GM19463 (cell line): Measurements from ENCODE around the gene B3GALT4.

ENCODE experiments used
- ATAC-seq: cut with Tn5 transposase; IDR thresholded peaks from one replicate; pipeline ENCODE4 v1.9.1; 2021; ENCODE audit warnings: mild to moderate bottlenecking, moderate library complexity; ENCODE audit not compliant: unreplicated experiment

B3GALT4 gene

DNA sequence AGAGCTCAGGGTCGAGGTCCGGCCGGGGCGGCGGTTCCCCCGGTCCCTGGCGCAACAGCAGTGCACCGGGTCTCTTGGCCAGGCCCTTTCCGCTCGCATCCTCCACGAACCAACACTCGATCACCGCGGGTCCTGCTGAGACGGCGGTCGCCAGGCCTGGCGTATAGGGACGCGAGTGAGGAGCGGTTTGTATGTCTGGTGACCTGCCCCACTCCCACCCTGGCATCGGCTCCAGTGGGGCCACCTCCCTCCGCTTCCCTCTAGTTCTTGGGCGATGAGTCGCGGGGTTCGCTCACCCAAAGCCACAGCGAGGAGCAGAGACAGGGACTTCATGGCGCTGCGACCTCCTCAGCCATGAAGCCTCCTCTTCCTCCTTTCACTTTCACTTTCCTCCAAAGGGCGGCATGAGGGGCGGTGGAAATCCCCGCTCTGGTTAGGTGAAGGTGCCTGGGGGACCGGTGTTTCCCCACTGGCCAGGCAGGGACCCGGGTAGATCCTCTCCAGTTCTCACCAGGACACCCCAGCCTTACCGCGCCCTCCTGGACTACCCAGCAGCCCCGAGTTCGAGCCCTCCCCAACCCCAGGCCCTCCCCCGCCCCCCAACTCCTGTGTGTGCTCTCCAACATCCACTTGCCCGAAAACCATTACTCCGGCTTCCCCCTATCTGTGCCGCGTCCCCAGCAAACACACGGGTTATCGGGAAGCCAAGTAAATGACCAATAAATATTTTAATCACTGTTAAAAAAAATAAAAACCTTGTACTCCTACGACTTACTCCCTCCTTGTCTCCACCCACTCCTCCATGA is 37.0 kb downstream of the B3GALT4 start, which contains the start of gene TAPBP:
Gene TAPBP (minus strand): TSS at position 370 of the 806 bp plus-strand sequence. CDS start 37 bp downstream, at position 333.
- ATAC-seq = peak; percentile 41

DNA sequence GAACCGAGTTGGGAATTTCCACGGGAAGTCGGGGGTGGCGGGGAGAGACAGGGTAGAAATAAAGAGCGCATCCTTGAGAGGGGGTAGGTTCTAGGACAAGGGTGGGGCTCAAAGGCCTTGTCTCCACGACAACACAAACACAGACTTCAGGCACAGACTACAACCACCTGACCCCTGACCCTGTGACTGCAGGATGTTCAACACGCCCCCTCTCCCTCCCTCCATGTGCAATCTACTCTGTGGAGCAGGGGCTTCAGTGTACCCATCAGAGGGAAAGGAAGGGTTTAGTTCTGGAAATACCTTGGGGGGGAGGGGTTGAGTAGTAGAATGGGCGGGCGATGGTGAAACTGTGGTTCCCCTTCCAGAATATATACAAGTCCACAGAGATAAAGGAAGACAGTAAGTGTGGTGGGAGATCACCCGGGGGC is 37.6 kb downstream of the B3GALT4 start:
- no peak for ATAC-seq

DNA sequence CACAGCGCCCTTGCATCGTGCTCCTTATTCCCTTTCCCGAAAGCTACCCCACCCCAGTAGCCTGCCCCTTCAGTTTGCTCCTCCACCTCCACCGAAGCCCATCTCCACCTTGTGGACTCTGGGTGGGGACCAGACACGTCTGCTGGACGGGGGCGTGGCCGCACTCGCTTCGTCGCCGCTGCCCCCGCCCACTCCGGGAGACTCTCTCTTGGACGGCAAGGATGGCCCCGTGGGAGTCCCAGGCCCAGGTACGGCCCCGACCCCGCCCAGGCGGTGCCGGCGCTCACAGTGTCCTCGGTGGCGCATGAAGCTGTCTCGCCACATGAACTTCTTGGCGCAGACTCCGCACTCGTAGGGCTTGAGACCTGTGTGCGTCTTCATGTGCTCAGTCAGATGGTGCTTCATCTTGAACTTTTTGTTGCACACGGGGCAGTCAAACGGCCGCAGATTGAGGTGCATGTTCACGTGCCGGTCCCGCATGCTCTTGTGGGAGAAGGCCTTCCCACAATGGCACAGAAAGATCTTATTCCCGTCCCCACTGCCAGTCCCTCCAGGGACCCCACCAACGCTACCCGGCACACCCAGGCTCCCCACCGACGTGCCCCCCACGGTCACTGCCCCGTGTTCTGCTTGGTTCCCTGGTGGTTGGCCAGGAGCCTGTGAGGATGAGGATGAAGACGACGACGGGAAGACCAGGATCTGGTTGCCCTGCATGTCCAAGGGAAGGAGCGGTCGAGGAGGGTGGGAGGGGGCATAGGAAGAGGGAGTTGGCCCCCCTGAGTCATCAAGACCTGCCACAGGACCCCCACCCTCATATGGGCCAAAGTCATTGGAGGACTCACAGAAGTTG is 38.2 kb downstream of the B3GALT4 start:
- ATAC-seq = no peak

DNA sequence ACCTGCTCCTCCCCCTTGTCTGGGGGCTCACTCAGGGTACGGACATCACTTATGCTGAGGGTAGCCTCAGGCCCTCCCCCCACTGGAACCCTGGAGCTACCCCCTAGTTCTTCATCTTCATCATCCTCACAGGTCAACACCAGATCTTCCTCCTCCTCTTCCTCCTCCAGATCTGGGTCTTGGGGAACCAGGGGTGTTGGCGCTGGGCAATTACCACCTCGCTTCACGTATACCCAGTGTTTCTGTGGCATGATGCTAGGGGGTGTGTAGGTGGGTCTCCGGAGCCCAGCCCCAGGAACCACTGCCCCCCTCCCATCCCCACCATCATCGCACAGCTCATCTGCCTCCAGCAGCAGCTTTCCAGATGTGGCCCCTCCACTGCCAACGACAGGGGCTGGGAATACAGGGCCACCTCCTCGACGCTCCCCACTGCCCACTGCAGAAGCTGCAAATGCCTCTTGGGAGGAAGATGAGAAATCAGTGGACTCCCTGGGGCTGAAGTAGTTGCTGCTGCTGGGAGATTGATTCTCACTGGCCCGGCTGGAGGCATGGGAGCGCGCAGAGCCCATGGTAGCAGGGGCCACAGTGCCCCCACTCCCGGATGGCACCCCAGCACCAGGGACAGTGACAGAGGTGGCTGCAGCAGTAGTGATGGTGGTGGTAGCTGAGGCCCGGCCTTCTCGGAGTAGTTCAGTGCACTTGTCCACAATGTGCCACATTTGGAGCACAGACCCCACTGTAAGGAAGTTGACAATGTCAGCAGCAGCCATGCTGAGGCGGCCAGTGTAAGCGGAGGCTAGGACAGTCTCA is 39.1 kb downstream of the B3GALT4 start:
- no peak for ATAC-seq

DNA sequence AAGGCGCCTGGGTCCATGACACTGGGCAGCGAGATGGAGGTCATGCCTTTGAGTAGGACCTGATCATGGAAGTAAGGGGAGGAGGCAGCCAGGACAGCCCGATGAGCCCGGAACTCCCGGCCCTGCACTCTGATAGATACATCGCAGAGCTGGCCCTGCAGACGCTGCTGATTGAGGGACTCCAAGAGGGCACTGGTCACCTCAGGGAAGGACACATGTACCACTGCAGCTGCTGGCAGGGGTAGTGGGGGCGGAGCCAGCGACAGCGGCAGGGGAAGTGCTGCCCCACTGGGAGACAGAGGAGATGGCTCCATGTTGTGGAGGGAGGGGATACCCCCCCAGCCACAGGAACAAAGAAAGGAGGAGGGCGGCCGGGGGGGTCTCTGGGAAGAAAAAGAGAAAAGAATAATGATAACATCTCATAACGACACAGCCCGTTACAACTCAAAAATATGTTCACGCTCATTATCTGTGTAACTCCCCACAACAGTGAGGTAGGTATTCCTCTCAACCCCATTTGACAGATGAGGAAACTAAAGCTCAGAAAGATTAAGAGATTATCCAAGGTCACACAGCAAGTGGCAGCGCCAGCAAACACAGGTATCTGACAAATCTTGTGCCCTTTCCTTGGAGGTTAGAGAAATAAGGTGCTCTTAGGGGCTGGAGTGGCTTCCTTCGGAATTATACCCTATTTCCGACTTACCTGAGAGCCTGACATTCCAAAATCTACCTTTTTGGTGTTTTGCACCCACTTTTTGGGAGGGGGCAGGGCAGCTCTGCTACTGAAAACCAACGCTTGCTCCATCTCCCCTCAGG is 39.9 kb downstream of the B3GALT4 start:
- no peak for ATAC-seq

DNA sequence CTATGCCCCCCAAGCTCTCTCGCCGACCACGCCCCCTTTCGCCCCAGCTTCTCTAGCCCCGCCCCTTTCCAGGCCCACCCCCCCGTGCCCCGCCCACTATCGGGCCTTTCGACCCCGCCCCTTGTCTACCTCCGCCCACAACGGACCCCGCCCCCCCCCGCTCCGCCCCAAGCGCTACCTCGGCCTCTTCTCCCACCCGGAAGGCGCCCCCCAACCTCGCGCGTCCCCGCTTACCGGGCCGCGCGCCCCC is 40.4 kb downstream of the B3GALT4 start:
- no peak for ATAC-seq

DNA sequence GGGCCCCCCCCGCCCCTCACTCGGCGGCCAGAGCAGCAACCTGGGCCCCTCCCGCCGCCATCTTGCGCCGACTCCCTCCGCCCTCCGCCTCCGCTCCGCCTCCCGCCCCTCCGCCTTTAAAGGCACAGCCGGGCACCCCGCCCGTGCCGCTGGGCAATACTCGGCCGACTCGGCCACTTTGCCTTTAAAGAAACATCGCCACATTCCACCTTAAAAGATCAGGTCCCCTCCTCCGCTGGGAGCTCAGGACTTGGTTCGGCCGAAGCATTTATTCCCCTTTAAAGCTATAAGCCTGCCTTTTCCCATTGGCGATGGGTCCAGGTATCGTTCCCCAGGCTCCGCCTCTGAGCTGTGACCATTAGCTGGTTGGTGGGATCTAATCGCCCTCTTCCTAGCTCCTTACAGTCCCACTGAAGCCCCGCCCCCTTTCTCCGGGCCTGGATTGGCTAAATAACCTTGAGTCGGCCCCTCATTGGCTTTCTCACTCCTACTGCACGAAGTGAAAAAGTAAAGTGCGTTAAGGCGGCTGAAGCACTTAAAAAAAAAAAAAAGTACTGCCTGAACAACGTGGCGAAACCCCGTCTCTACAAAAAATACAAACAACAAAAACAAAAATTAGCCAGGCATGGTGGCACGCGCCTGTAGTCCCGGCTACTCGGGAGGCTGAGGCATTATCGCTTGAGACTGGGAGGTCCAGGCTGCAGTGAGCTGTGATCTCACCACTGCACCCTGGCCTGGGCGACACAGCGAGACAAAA is 40.9 kb downstream of the B3GALT4 start, which contains the start of gene ZBTB22:
Gene ZBTB22 (minus strand): TSS at position 76 of the 757 bp plus-strand sequence. CDS start 828 bp downstream, outside the sequence.
- ATAC-seq = peak; percentile 48

DNA sequence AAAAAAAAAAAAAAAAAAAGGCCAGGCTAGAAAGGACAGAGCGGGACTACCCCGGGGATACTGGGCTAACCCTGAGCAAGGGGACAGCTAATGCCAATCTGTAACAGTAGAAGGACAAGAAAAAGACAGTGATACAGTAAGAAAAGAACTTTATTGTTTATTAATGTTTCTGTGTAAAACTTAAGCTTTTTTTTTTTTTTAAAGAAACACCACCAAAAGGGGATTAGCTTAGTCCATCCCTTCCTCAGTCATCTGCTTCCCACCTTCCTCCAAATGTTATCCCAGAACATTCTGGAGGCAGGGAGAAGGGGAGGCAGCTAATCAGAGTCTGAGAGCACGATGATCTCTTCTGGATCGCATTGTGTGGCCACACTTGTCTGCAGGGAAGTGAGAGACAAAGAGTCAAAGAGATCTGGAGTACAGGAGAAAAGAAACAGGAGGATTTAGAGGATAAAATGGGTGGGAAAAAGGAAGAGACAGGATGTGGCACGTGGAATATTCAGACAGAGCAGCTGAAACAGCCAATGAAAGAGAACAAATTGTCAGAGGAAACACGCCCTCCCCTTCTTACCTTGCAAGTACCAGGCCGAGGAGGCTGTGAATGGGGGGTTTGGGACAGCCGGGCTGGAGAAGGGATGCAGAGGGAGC is 41.6 kb downstream of the B3GALT4 start:
- ATAC-seq = no peak

DNA sequence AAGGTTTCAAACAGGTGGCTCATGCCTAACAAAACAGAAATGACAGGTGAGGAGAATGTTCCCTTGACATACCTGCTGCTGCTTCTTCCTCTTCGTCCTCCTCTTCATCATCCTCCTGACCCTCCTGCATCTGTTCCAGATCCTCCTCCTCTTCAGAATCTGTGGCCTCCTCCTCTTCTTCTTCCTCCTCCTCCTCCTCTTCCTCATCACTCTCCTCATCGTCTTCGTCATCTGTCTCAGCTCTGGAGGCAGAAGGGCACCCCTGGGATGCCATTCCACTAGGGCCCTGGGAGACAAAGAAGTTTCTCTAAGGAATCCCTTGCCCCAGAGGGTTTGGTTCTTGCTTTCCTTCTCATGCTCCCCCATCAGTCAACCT is 43.0 kb downstream of the B3GALT4 start:
- no peak for ATAC-seq

DNA sequence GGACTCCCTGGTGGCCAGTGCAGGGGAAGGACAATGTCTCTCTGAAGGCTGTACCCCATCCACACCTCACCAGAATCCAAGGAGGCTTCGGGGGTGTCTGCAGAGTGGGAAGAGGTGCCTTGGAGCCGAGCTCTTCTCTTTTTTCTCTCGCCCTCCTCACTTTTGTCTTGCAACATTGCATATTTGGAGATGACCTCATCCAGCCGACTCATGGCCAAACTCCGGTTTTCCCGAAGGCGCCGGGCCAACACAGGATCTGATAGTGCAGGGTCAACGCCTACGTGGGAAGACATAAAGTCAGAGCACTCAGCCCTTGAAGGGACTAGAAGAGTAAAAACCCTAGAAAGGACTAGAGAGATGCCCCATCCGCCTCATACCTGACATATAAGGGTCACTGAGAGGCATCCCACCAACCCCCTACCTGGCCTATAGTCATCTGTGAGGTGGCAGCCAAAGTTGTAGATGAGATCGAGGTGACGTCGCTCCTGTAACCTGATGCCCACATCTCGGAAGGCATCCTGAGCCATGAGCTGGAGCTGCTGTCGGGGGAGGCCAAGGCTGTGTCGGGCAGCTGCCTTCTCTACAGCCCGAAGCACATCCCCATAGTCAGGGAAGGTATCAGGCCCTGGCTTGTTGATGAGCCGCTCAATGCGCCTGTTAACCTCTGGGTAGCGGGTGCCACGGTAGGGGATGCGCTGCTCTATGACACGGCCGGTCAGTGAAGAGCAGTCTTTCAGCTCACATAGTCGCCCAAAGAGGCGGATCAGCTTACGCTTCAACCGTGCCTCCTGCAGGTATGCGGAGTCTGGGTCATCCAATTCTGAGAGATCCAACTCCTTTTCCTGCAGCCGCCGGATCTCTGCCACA is 43.6 kb downstream of the B3GALT4 start:
- no peak for ATAC-seq

DNA sequence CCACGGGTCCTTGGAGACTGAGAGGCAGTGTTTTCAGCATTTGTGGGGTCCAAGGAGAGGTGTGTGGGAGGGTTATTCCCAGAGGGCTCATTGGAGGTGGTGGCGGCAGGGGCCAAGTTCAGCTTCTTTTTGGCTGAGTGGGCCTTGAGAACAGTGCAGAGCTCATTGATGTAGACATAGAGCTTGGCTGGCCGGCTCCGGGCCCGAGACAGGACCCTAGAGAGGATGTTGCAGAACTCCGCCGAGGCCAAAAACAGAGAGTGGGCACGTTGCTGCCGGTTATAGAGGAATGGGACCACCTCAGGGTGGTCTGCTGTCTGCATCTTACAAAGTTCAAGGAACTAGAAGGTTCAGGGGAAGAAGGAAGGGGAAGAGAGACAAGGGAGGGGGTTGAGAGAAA is 44.3 kb downstream of the B3GALT4 start:
- no peak for ATAC-seq

DNA sequence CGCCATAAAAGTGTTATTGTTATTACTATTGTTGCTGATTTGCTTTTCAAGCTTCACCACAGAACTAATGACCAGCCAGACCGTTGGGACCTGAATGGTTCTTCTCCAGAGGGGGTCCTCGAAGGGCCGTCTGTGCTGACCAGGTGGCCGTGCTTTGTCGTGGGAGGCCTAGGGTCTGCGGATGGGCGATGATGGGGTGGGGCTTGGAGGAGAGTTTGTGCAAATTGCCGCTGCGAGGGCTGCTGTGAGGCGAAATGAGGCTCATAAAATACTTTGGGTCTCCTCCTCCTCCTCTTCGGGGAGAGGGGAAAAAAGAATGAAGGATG is 46.7 kb downstream of the B3GALT4 start:
- no peak for ATAC-seq

DNA sequence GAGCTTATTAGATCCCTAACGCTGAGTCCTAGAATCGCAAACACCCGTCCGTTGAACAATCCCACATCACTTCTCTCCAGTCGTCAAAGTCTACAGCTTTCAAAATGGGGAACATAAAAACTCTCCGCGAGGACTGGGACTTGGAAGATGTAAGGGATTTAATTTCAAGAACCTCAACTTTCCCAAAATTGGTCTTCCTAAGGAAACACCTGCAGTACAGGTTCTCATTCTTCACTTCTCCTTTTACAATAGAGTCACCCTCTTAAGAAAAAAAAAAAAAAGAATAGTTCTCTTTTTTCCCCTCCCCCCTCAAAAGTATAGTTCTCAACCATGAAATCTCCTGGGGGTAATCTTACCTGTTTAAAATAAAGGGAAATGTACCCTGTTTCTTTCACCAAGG is 47.2 kb downstream of the B3GALT4 start:
- no peak for ATAC-seq
